GM23248 (cell line): ENCODE measurements around the gene GRID2.

Source experiments
- EZH2 ChIP-seq: fragments of 200-600 bp; sonication (generic); IDR thresholded peaks from 2 replicates; pipeline ENCODE4 v1.6.1; 2018; ENCODE audit warnings: antibody characterized with exemption, mild to moderate bottlenecking; ENCODE audit not compliant: insufficient read depth, poor library complexity, severe bottlenecking
- EZH2phosphoT487 ChIP-seq: fragments of 200-600 bp; sonication (generic); IDR thresholded peaks from 2 replicates; pipeline ENCODE4 v1.6.1; 2018; ENCODE audit warnings: antibody characterized with exemption, moderate library complexity, mild to moderate bottlenecking, low read depth; ENCODE audit not compliant: insufficient read depth

GRCh38 chr4:93654211-93654610, 1350.4 kb downstream of the GRID2 start:
- TF ChIP-seq EZH2, result no peak
- TF ChIP-seq EZH2phosphoT487, result no peak
